RCC 7860 (cell line): ENCODE data around the gene CLCA4.
"Not testable (repeated sequence)": the region's sequence is repeated elsewhere in the genome, so short reads cannot be mapped to it uniquely, and the experiment has no call there.

Experiments
- DNase-seq: peaks from one replicate; pipeline ENCODE4 v3.0.0-alpha.2; 2015; ENCODE audit warnings: low spot score
- FAIRE-seq: peaks from 2 replicates; lab custom pipeline; 2012; peaks lifted over from hg19 to GRCh38; lab: Jason Lieb, UNC

The CLCA4 gene

DNA sequence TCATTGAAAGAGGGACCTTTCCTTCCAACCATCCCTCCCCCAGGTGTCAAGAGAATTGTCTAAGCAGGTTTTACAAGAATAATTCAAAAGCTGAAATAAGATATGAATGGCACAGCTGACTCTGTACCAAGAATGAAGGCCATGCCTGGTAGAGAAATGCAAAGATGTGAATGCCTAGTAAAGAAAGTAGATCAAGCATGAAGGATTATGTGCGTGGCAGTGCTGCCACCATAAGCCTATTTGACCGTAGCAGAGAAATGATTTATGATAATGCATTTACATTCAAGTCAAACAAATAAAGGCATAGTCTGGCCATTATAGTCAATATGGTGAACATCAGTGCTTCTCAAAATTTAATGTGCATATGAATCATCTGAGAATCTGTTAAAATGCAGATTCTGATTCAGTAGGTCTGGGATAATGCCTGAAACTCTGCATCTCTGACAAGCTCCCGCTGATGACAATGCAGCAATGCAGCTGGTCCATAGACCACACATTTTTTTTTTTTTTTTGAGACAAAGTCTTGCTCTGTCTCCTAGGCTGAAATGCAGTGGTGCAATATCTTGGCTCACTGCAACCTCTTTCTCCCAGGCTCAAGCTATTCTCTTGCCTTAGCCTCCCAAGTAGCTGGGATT, 16.6 kb upstream of the CLCA4 start:
- no peak for FAIRE-seq
- DNase-seq: no peak

- no peak for FAIRE-seq
- DNase-seq: no peak
Observed at GRCh38 chr1:86537928-86538695, 8.8 kb upstream of the CLCA4 start.

DNA sequence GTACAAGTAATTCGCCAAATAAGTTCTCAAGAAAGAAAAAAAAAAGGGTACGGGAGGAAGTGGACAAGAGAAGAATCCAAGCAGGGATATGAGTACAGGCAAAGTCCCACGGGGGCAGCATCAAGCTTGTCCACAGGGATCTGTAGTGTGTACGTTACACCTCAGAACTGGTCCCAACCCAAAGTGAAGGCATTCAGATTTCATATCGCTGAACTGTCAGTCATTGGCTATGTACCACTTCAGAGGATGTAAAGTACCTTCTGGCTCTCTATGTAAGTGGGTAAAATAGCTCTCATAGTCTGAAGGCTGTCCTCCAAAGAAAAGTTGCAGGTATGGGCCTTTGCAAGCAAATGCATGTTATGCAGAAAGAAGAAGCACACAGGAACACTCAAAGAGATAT, 8.1 kb upstream of the CLCA4 start:
- no peak for FAIRE-seq

GRCh38 chr1:86541859-86542258, 5.0 kb upstream of the CLCA4 start:
- DNase-seq (no peak), FAIRE-seq (no peak)

More for the DNA sequence above, 8.1 kb upstream of the CLCA4 start:
- DNase-seq: no peak

DNA sequence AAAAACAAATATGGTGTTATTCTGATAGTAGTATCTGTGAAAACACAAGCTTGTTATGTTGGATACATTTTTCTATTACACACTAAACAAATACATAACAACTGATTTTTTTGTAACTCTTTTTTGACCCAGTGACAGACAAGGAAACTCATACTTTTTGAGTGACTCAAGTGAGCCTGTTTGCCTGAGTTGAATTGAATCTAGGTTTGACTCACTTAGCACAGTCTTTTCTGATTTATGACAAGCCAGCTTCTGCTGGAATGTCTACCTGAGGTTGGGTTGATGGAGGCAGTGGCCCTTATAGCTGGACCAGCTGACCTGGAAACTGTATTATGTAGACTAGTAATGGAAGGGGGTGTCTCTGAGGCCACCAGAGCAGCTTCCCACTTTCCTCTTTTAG, 4.2 kb upstream of the CLCA4 start:
- DNase-seq: no peak
- FAIRE-seq: no peak

GRCh38 chr1:86548839-86549238, 2.0 kb downstream of the CLCA4 start:
- no peak for FAIRE-seq
- no peak for DNase-seq

- no peak for FAIRE-seq
- no peak for DNase-seq
Observed at GRCh38 chr1:86551305-86551704, 4.4 kb downstream of the CLCA4 start.

DNA sequence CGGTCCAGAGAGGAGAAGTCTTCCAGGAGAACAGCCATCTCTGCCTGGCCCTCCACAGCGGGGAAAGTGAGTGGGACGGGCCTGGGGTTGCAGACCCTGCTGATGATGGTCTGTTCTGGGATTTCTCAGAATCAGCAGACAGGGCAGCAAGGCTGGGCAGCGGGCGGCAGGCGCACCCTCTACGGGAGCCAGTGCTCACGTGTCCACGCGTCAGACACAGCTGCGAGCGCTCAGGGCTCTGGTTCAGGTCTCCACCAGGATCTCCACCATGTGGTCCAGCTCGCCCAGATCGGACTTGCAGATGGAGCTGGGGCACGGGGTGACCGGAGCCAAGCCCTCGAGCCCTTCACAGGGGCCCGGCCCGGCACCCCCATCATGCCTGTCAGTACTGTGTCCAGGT, 5.5 kb downstream of the CLCA4 start:
- no peak for DNase-seq
- FAIRE-seq: no peak

DNA sequence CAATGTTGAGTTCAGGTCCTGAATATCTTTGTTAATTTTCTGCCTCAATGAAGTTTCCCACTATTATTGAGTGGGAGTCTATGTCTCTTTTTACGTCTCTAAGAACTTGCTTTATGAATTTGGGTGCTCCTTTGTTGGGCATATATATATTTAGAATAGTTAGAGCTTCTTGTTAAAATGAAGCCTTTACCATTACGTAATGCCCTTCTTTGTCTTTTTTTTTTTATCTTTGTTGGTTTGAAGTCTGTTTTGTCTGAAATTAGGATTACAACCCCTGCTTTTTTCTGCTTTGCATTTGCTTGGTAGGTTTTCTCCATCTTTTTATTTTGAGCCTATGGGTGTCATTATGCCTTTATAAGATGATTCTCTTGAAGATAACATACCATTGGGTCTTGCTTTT, 10.9 kb downstream of the CLCA4 start:
- DNase-seq: no peak
- FAIRE-seq: no peak

DNA sequence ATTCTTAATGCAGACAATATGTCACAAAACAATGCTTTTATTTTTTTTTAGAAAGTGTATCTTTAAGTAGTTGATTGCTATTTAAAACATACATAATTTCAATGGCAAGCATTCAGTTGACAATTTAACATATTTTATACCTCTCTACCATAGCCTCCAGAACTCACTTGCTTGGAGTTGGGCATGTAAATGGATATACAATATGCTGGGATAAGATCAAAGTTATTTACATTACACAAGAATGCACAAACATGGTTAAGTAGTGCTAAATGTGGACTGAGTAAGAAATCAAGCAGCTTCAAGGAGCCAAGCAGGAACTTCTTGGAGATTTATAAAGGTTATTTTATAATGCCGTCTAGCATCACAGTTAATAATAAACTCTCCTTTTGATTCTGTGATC, 17.0 kb downstream of the CLCA4 start:
- no peak for FAIRE-seq

GRCh38 chr1:86567341-86567740, 20.5 kb downstream of the CLCA4 start:
- no peak for FAIRE-seq

More for the DNA sequence above, 17.0 kb downstream of the CLCA4 start:
- DNase-seq: no peak

DNA sequence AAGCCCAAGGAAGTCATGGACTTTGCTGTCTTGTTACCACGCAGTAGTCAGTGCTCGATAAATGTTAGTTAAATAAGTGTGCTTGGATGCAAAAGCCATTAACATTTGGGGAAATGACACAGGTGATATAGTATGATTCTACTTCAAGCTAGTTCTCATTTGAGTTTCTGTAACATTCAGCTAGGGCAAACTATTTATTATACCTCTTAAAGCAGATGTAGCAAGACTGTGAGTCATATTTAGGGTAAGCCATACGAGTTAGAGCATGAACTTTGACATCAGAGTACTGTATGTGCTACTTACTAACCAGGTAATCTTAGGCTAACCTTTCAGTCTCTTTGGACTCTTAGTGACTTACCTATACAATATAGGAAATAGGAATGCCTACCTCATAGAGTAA, 21.0 kb downstream of the CLCA4 start:
- FAIRE-seq: no peak
- DNase-seq: no peak

More at GRCh38 chr1:86567341-86567740, 20.5 kb downstream of the CLCA4 start:
- DNase-seq: no peak

- no peak for DNase-seq
- FAIRE-seq: no peak
Observed at GRCh38 chr1:86573763-86574484, 27.0 kb downstream of the CLCA4 start.

DNA sequence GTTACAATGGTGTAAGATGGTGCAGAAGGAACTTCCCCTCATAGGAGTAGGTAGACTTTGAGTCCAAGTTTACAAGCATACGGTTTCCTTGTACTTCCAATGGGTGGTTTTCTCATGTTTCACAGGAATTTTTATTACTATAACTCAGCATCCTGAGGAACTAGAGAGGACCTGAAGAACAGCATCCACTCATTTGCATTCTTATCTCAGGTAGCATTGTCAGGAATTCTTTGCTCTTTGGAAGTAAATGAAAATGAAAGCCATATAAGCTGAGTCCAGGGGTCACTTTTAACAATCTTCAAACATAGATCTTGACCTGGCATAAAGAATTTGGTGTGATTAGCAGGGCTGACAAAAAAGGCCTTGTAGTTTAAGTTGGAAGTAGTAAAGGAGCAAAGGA, 34.4 kb downstream of the CLCA4 start:
- FAIRE-seq (no peak), DNase-seq (no peak)

GRCh38 chr1:86582161-86582560, 35.3 kb downstream of the CLCA4 start:
- FAIRE-seq (no peak), DNase-seq (no peak)

DNA sequence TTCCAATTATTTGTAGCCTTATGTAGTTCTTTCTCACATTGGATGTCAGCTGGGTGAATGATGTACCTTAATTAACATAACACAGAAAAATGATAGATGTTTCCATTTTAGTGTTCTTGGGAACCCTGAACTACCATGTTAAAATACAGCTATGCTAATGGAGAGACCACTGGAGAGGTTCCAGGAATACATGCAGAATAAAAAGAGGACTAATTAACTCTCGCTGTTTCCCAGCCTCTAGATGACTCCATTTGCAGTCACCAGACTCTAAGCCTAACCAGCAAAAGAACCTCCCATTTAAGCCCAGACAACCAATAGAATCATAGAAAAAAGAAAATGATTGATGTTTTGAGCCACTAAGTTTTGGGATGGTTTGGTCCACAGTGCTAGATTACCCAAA, 36.2 kb downstream of the CLCA4 start:
- DNase-seq: no peak
- no peak for FAIRE-seq

- no peak for DNase-seq
- FAIRE-seq: no peak
Observed at GRCh38 chr1:86583593-86583992, 36.7 kb downstream of the CLCA4 start.

DNA sequence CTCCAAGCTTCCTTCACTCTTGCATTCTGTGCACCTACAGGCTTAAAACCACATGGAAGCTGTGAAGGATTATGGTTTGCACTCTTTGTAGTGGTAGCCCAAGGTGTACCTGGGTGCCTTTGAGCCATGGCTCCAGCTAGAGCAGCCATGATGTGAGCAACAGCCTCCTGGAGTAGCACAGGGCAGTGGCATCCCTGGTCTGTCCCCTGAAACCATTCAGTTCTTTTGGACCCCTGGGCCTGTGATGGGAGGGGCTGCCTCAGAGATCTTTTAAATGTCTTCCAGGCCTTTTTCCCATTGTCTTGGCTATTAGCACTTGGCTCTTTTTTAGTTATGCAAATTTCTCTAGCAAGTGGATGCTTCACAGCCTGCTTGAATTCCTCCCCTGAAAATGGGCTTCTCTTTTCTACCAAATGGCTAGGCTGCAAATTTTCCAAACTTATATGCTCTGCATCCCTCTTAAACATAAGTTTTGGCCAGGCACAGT, 47.4 kb downstream of the CLCA4 start:
- FAIRE-seq: no peak
- no peak for DNase-seq

- no peak for FAIRE-seq
- DNase-seq: no peak
Observed at GRCh38 chr1:86596224-86596623, 49.3 kb downstream of the CLCA4 start.

GRCh38 chr1:86596741-86597290, 49.9 kb downstream of the CLCA4 start:
- no peak for FAIRE-seq

DNA sequence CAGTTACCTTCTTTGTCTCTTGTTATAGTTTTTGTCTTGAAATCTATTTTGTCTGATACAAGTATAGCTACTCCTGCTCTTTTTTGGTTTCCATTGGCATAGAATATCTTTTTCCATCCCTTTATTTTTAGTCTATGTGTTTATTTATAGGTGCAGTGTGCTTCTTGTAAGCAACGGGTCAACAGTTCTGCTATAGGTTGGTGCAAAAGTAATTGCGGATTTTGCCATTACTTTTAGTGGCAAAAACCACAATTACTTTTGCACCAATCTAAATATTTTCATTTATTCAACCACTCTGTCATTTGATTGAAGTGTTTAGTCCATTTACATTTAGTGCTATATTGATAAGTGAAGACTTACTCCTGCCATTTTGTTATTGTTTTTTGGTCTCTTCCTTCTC, 59.2 kb downstream of the CLCA4 start:
- not testable (repeated sequence) for DNase-seq, FAIRE-seq

More at GRCh38 chr1:86596741-86597290, 49.9 kb downstream of the CLCA4 start:
- no peak for DNase-seq
